Measurements from ENCODE around the gene UBE2N. TPM values are rescaled to one million over a fixed set of nuclear protein-coding genes. Genes with fewer than 3 reads are reported as not detected.

UBE2N gene
- total and polyA plus RNA-seq, 2 donors (not counting 1 experiment from before 2014, with no cell fraction given): 56.3 to 83.8 TPM

DNA sequence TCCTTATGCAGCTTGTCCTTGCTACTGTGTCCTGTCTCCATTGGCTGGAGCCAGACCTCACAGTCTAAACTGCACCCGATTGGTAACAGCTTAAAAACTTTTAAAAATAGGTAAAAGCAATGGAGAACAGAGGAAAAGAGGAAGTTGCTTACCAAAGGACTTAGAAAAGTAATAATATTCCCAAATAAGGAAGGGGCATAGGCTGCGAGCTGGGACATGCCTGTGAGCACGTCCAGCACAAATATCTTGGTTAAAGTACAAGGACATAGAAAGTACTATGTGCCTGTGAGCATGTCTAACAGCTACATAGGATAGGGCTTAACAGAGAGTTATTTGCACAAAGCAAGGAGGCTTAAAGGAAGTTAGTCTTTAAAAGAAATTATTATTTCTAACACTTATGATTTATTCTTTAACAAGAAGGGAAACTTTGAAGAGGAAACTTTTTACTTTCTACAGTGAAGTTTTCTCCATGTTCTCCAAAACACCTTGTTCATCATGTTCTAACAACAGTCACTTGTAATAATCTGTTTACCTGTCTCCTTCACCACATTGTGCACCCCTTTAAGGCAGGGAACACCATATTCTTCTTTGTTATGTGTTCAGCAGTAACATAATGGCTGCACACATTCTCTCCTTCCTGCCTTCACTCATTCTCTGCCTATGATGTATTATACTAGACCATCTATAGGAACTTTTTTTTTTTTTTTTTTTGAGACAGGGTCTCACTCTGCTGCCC, 9.8 kb upstream of the UBE2N start:
- no peaks in the 10 kb centered on the region for H3K27me3 Mint-ChIP-seq
- Histone ChIP-seq H3K79me2 (ENCODE audit: control insufficient read depth, insufficient read depth, low read length) (no peaks in the 10 kb centered on the region), H3K9ac (ENCODE audit: low read length) (no peak overlapping the region), H4K20me1 (ENCODE audit: control insufficient read depth, insufficient read depth, low read length, poor library complexity, severe bottlenecking) (no peaks in the 10 kb centered on the region), H2AFZ (ENCODE audit: insufficient read depth, low read depth, low read length, poor library complexity, severe bottlenecking) (no peak overlapping the region), H3K4me3 (ENCODE audit: control extremely low read depth in 1 of 5, extremely low read depth in 1 of 5, insufficient read depth in 1 of 5, low read depth in 2 of 5, low read length in 4 of 5) (no peak overlapping the region), H3K4me1 (ENCODE audit: control insufficient read depth in 2 of 2, insufficient read depth in 2 of 2, low read length in 2 of 2) (peaks cover 14 to 20% of the 10 kb centered on the region in 2 donors), H3K27ac (ENCODE audit: low read length in 2 of 2) (no peak overlapping the region), H3K4me2 (replicated peaks; ENCODE audit: low read depth, low read length, poor library complexity, severe bottlenecking) (no peak overlapping the region), H3K27me3 (replicated peaks in 1 of 4; ENCODE audit: control extremely low read depth in 1 of 4, control insufficient read depth in 3 of 4, insufficient read depth in 4 of 4, low read length in 3 of 4) (no peaks in the 10 kb centered on the region), H3K9me3 (ENCODE audit: control extremely low read depth in 1 of 3, control insufficient read depth in 2 of 3, insufficient read depth in 1 of 3, low read length in 2 of 3) (no peaks in the 10 kb centered on the region), H3K36me3 (replicated peaks in 1 of 2; ENCODE audit: control extremely low read depth in 1 of 2, control insufficient read depth in 1 of 2, extremely low read depth in 1 of 2, insufficient read depth in 2 of 2, low read length in 1 of 2) (no peaks in the 10 kb centered on the region)
- peaks cover 20% of the 10 kb centered on the region for H3K4me1 Mint-ChIP-seq
- DNase-seq (no peak), ATAC-seq (ENCODE audit: low read depth) (no peak)
- no peaks in the 10 kb centered on the region for H3K9me3 Mint-ChIP-seq (ENCODE audit: insufficient read depth)
- TF ChIP-seq EZH2 (IDR thresholded peaks at IDR 0.05; ENCODE audit: borderline replicate concordance, insufficient read depth, low read depth, low read length, poor library complexity, severe bottlenecking) (no peak), CTCF (IDR thresholded peaks at IDR 0.05) (no peak)
- no peak overlapping the region for H3K27ac Mint-ChIP-seq
- intact Hi-C loops (cut with micrococcal nuclease): no loop called here
- ChIA-PET POLR2A (no interaction called here), CTCF (interaction anchor here (0.7 to 1.0 kb wide), 2 partner anchors 32 to 1983 kb away, joined by 3 to 4 read pairs; no protein-coding TSS in a partner anchor)
- WGBS (ENCODE audit: insufficient coverage): no CpG with 5 or more reads among the region's 3 CpGs
- H3K4me3 Mint-ChIP-seq: no peak overlapping the region

DNA sequence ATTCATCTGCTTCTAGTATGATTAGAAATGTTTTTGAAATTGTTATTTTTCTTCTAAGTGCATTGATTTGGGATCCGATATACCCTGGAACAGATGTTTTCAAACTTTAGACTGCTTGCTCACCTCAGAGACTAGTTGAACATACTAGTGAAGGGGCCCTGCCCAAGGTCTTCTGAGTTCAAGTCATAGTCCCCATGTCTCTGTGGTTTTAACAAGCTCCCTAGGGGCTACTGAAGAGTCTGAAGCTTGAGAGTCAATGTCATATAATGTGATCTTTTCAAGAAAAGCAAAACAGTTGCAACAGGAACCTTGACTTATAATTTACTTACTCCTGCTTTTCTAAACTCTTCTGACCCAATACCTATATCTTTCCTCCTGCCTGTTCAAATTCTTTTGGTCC, 7.5 kb upstream of the UBE2N start:
- POLR2A ChIA-PET: no interaction called here
- H3K27ac Mint-ChIP-seq: peak overlapping the region; percentile 46
- H3K27me3 Mint-ChIP-seq: no peaks in the 10 kb centered on the region
- H3K9ac ChIP-seq (ENCODE audit: low read length): no peak overlapping the region
- no peaks in the 10 kb centered on the region for H3K27me3 ChIP-seq (replicated peaks in 1 of 4; ENCODE audit: control extremely low read depth in 1 of 4, control insufficient read depth in 3 of 4, insufficient read depth in 4 of 4, low read length in 3 of 4)
- intact Hi-C loops (cut with micrococcal nuclease): no loop called here
- TF ChIP-seq CTCF (IDR thresholded peaks at IDR 0.05) (no peak), EZH2 (IDR thresholded peaks at IDR 0.05; ENCODE audit: borderline replicate concordance, insufficient read depth, low read depth, low read length, poor library complexity, severe bottlenecking) (no peak)
- H2AFZ ChIP-seq (ENCODE audit: insufficient read depth, low read depth, low read length, poor library complexity, severe bottlenecking): no peak overlapping the region
- ATAC-seq (ENCODE audit: low read depth): peak; percentile 97
- no peaks in the 10 kb centered on the region for H3K36me3 ChIP-seq (replicated peaks in 1 of 2; ENCODE audit: control extremely low read depth in 1 of 2, control insufficient read depth in 1 of 2, extremely low read depth in 1 of 2, insufficient read depth in 2 of 2, low read length in 1 of 2)
- H3K4me1 Mint-ChIP-seq: peaks cover 20% of the 10 kb centered on the region
- peak overlapping the region in 1 of 5 experiments; percentile 8 for H3K4me3 ChIP-seq (ENCODE audit: control extremely low read depth in 1 of 5, extremely low read depth in 1 of 5, insufficient read depth in 1 of 5, low read depth in 2 of 5, low read length in 4 of 5)
- H3K4me3 Mint-ChIP-seq: peak overlapping the region; percentile 5
- H3K9me3 ChIP-seq (ENCODE audit: control extremely low read depth in 1 of 3, control insufficient read depth in 2 of 3, insufficient read depth in 1 of 3, low read length in 2 of 3): no peaks in the 10 kb centered on the region
- DNase-seq: peak; percentile 60
- H3K4me2 ChIP-seq (replicated peaks; ENCODE audit: low read depth, low read length, poor library complexity, severe bottlenecking): peak overlapping the region; percentile 52
- H3K79me2 ChIP-seq (ENCODE audit: control insufficient read depth, insufficient read depth, low read length): no peaks in the 10 kb centered on the region
- no peaks in the 10 kb centered on the region for H4K20me1 ChIP-seq (ENCODE audit: control insufficient read depth, insufficient read depth, low read length, poor library complexity, severe bottlenecking)
- H3K9me3 Mint-ChIP-seq (ENCODE audit: insufficient read depth): no peaks in the 10 kb centered on the region
- CTCF ChIA-PET: interaction anchor here (1.0 to 1.5 kb wide), 3 partner anchors 16 to 29 kb away, joined by 3 to 6 read pairs (median 4); partner anchors contain the start of gene MRPL42
- peaks cover 14 to 20% of the 10 kb centered on the region in 2 donors for H3K4me1 ChIP-seq (ENCODE audit: control insufficient read depth in 2 of 2, insufficient read depth in 2 of 2, low read length in 2 of 2)
- WGBS (ENCODE audit: insufficient coverage): no CpG with 5 or more reads among the region's 1 CpG
- peak overlapping the region; percentile 15 to 28 for H3K27ac ChIP-seq (ENCODE audit: low read length in 2 of 2)
